Measurements from ENCODE around the gene GID8.

DNA sequence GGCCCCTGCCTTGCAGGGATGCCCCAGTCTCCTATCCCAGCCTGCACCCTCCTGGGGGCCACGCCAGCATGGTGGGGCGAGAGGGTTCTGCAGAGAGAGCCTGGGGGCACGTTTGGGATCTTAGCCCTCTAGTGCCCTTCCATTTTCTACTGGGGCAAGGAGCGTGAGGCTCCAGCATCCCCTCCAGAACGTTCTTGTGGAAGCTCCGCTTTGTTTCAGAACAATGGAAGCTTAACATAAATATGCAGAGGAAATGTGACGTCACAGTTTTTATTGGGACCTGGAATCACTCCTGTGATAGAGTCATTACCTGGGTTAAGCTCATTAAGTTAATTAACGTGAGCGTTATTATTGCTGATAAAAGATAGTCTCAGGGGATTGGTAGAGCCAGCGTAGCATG lies 49.2 kb downstream of the GID8 start:
- TF ChIP-seq, protein P1, sequence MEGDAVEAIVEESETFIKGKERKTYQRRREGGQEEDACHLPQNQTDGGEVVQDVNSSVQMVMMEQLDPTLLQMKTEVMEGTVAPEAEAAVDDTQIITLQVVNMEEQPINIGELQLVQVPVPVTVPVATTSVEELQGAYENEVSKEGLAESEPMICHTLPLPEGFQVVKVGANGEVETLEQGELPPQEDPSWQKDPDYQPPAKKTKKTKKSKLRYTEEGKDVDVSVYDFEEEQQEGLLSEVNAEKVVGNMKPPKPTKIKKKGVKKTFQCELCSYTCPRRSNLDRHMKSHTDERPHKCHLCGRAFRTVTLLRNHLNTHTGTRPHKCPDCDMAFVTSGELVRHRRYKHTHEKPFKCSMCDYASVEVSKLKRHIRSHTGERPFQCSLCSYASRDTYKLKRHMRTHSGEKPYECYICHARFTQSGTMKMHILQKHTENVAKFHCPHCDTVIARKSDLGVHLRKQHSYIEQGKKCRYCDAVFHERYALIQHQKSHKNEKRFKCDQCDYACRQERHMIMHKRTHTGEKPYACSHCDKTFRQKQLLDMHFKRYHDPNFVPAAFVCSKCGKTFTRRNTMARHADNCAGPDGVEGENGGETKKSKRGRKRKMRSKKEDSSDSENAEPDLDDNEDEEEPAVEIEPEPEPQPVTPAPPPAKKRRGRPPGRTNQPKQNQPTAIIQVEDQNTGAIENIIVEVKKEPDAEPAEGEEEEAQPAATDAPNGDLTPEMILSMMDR (conservative IDR thresholded peaks at IDR 0.05; ENCODE audit: low read depth, low read length) = no peak
- TF ChIP-seq EZH2phosphoT487 (IDR thresholded peaks at IDR 0.05; ENCODE audit: borderline replicate concordance, low read length) (no peak), EZH2 (IDR thresholded peaks at IDR 0.05; ENCODE audit: low read length, unreplicated experiment) (no peak)
